ENCODE data around the gene NMNAT3. TPM values are rescaled to one million over a fixed set of nuclear protein-coding genes. Genes with fewer than 3 reads are reported as not detected.

The NMNAT3 gene
- total and polyA plus RNA-seq, 4 donors: 1.9 to 19.7 (median 2.9) TPM

DNA sequence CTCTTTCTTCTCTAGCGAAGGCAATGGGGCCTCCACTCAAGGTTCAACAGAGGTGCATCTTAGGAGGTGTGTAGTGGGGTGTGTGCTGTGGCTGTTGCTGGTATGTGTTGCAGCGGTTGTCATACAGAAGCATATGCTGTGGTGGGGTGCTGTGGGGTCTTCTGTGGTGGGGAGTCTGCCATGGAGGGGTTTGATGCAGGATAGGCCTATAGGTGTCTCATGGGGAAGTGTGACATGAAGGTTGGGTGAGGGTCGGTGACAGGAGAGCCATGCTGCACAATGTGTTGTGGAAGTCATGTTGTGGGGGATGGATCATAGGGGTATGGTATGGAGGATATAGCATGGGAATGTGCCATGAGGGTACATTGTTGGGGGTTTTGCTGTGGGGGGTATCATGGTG lies 20.3 kb downstream of the NMNAT3 start:
- no peak overlapping the region for H3K27ac ChIP-seq (ENCODE audit: low read depth in 1 of 2, low read length in 2 of 2)
- H3K9ac ChIP-seq (ENCODE audit: low read depth in 1 of 2, low read length in 2 of 2): no peak overlapping the region
- no peaks in the 10 kb centered on the region for H3K27me3 ChIP-seq (ENCODE audit: control insufficient read depth in 4 of 4, insufficient read depth in 4 of 4, low read length in 3 of 4)
- no peaks in the 10 kb centered on the region for H3K9me3 ChIP-seq (ENCODE audit: control insufficient read depth in 4 of 4, low read length in 3 of 4)
- 96% methylated on average over 3 of the region's 3 CpGs for WGBS
- H3K4me3 ChIP-seq (ENCODE audit: low read depth in 1 of 3, low read length in 3 of 3): no peak overlapping the region
- no peak for DNase-seq (ENCODE audit: low spot score)
- H3K36me3 ChIP-seq (ENCODE audit: control insufficient read depth in 4 of 4, insufficient read depth in 3 of 4, low read depth in 1 of 4, low read length in 3 of 4): no peaks in the 10 kb centered on the region
- no peaks in the 10 kb centered on the region for H3K4me1 ChIP-seq (ENCODE audit: control insufficient read depth in 4 of 4, insufficient read depth in 4 of 4, low read length in 3 of 4)
- TF ChIP-seq, protein P1, sequence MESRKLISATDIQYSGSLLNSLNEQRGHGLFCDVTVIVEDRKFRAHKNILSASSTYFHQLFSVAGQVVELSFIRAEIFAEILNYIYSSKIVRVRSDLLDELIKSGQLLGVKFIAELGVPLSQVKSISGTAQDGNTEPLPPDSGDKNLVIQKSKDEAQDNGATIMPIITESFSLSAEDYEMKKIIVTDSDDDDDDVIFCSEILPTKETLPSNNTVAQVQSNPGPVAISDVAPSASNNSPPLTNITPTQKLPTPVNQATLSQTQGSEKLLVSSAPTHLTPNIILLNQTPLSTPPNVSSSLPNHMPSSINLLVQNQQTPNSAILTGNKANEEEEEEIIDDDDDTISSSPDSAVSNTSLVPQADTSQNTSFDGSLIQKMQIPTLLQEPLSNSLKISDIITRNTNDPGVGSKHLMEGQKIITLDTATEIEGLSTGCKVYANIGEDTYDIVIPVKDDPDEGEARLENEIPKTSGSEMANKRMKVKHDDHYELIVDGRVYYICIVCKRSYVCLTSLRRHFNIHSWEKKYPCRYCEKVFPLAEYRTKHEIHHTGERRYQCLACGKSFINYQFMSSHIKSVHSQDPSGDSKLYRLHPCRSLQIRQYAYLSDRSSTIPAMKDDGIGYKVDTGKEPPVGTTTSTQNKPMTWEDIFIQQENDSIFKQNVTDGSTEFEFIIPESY (IDR thresholded peaks at IDR 0.05): no peak
- no peak for TF ChIP-seq SP1 (IDR thresholded peaks at IDR 0.05)

DNA sequence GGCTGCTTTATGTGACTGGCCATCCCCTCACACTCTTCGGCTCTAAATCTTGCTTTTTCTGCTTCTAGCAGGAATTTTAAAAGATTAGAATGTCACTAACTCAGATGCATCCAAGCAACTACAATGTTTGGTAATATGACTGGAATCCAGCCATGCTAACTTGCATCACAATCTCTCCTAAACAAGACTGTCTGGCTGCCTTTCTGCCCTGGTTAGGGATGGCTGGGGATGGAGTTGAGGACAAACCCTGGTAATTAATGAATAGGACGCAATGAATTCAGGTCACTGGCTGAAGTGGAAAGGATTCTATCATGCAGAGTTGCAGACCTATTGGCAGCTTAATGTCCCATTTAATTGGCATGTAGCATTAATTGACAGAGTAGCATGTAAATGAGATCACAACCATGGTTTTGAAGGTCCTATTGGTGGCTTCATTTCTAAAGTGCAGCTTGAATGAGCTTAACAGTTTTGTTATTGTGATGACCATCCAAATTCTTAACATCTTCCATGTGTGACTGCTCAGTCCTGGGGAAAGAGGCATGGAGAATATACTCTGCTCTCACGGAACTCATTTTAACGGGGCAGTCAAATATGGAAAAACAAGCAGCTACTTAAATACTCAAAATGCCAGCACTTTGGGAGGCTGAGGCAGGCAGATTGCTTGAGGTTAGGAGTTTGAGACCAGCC lies 21.7 kb downstream of the NMNAT3 start:
- no peak overlapping the region for H3K27ac ChIP-seq (ENCODE audit: low read depth in 1 of 2, low read length in 2 of 2)
- H3K9me3 ChIP-seq (ENCODE audit: control insufficient read depth in 4 of 4, low read length in 3 of 4): no peaks in the 10 kb centered on the region
- TF ChIP-seq, protein P2, sequence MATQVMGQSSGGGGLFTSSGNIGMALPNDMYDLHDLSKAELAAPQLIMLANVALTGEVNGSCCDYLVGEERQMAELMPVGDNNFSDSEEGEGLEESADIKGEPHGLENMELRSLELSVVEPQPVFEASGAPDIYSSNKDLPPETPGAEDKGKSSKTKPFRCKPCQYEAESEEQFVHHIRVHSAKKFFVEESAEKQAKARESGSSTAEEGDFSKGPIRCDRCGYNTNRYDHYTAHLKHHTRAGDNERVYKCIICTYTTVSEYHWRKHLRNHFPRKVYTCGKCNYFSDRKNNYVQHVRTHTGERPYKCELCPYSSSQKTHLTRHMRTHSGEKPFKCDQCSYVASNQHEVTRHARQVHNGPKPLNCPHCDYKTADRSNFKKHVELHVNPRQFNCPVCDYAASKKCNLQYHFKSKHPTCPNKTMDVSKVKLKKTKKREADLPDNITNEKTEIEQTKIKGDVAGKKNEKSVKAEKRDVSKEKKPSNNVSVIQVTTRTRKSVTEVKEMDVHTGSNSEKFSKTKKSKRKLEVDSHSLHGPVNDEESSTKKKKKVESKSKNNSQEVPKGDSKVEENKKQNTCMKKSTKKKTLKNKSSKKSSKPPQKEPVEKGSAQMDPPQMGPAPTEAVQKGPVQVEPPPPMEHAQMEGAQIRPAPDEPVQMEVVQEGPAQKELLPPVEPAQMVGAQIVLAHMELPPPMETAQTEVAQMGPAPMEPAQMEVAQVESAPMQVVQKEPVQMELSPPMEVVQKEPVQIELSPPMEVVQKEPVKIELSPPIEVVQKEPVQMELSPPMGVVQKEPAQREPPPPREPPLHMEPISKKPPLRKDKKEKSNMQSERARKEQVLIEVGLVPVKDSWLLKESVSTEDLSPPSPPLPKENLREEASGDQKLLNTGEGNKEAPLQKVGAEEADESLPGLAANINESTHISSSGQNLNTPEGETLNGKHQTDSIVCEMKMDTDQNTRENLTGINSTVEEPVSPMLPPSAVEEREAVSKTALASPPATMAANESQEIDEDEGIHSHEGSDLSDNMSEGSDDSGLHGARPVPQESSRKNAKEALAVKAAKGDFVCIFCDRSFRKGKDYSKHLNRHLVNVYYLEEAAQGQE (IDR thresholded peaks at IDR 0.05): no peak
- no peak for TF ChIP-seq RXRA (IDR thresholded peaks at IDR 0.05)
- no peak for TF ChIP-seq HNF4G (IDR thresholded peaks at IDR 0.05)
- TF ChIP-seq, protein P3, sequence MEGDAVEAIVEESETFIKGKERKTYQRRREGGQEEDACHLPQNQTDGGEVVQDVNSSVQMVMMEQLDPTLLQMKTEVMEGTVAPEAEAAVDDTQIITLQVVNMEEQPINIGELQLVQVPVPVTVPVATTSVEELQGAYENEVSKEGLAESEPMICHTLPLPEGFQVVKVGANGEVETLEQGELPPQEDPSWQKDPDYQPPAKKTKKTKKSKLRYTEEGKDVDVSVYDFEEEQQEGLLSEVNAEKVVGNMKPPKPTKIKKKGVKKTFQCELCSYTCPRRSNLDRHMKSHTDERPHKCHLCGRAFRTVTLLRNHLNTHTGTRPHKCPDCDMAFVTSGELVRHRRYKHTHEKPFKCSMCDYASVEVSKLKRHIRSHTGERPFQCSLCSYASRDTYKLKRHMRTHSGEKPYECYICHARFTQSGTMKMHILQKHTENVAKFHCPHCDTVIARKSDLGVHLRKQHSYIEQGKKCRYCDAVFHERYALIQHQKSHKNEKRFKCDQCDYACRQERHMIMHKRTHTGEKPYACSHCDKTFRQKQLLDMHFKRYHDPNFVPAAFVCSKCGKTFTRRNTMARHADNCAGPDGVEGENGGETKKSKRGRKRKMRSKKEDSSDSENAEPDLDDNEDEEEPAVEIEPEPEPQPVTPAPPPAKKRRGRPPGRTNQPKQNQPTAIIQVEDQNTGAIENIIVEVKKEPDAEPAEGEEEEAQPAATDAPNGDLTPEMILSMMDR (IDR thresholded peaks at IDR 0.05; ENCODE audit: low read depth, low read length, missing input control): no peak
- TF ChIP-seq FOXA1 (IDR thresholded peaks at IDR 0.05): no peak
- TF ChIP-seq, protein P1 (IDR thresholded peaks at IDR 0.05): no peak
- no peak for TF ChIP-seq HNF4A (conservative IDR thresholded peaks at IDR 0.05)
- TF ChIP-seq SP1 (IDR thresholded peaks at IDR 0.05): no peak
- TF ChIP-seq TAF1 (conservative IDR thresholded peaks at IDR 0.05): no peak
- TF ChIP-seq NR2F2 (IDR thresholded peaks at IDR 0.05): no peak
- no peak for TF ChIP-seq EGR1 (IDR thresholded peaks at IDR 0.05; ENCODE audit: low read depth in 2 of 2)
- TF ChIP-seq, protein P4, sequence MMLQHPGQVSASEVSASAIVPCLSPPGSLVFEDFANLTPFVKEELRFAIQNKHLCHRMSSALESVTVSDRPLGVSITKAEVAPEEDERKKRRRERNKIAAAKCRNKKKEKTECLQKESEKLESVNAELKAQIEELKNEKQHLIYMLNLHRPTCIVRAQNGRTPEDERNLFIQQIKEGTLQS (IDR thresholded peaks at IDR 0.05): no peak
- no peak for TF ChIP-seq YY1 (IDR thresholded peaks at IDR 0.05)
- TF ChIP-seq FOXA2 (IDR thresholded peaks at IDR 0.05): no peak
- TF ChIP-seq, protein P5, sequence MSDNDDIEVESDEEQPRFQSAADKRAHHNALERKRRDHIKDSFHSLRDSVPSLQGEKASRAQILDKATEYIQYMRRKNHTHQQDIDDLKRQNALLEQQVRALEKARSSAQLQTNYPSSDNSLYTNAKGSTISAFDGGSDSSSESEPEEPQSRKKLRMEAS (IDR thresholded peaks at IDR 0.05): no peak
- TF ChIP-seq JUND (IDR thresholded peaks at IDR 0.05): no peak
- TF ChIP-seq GABPA (IDR thresholded peaks at IDR 0.05 in 1 of 2, conservative IDR thresholded peaks at IDR 0.05 in 1 of 2): no peak
- TF ChIP-seq RAD21 (IDR thresholded peaks at IDR 0.05): no peak
- 88% methylated on average over 4 of the region's 4 CpGs for WGBS
- H3K4me1 ChIP-seq (ENCODE audit: control insufficient read depth in 4 of 4, insufficient read depth in 4 of 4, low read length in 3 of 4): no peaks in the 10 kb centered on the region
- H3K27me3 ChIP-seq (ENCODE audit: control insufficient read depth in 4 of 4, insufficient read depth in 4 of 4, low read length in 3 of 4): no peaks in the 10 kb centered on the region
- no peak for DNase-seq (ENCODE audit: low spot score)
- H3K36me3 ChIP-seq (ENCODE audit: control insufficient read depth in 4 of 4, insufficient read depth in 3 of 4, low read depth in 1 of 4, low read length in 3 of 4): no peaks in the 10 kb centered on the region
- H3K9ac ChIP-seq (ENCODE audit: low read depth in 1 of 2, low read length in 2 of 2): no peak overlapping the region
- no peak overlapping the region for H3K4me3 ChIP-seq (ENCODE audit: low read depth in 1 of 3, low read length in 3 of 3)
